GM18511 (cell line): Measurements from ENCODE around the gene UBE2K.
"Not testable (repeated sequence)": the region's sequence is repeated elsewhere in the genome, so short reads cannot be mapped to it uniquely, and the experiment has no call there.

Experiments
- ATAC-seq: cut with Tn5 transposase; IDR thresholded peaks from one replicate; pipeline ENCODE4 v1.9.1; 2021; ENCODE audit warnings: mild to moderate bottlenecking, moderate library complexity; ENCODE audit not compliant: unreplicated experiment

Gene UBE2K

DNA sequence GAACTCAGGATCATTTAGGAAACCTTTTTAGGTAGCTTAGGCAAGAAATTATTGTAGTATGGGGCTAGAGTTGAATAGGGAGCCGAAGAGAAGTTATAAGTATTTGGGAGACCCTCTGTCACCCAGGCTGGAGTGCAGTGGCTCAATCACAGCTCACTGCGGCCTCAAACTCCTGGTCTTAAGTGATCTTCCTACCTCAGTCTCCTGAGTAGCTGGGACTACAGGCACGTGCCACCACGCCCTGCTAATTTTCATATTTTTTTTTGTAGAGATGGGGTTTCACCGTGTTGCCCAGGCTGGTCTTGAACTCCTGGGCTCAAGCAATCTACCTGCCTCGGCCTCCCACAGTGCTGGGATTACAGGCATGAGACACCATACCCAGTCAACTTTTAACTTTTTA, 23.3 kb downstream of the UBE2K start:
- not testable (repeated sequence) for ATAC-seq

DNA sequence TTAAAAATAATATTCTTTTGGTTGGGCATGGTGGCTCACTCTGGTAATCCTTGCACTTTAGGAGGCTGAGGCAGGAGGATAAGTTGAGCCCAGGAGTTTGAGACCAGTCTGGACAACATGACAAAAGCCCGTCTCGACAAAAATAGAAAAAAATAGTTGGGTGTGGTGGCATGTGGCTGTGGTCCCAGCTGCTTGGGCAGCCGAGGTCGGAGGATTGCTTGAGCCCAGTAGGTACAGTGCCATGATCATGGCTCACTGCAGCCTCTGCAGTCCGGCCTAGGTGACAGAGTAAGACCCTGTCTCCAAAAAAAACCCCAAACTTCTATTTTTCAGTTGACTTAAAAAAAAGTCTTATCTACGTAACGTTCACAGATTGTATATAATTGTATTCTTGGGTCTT, 23.9 kb downstream of the UBE2K start:
- ATAC-seq, result no peak

DNA sequence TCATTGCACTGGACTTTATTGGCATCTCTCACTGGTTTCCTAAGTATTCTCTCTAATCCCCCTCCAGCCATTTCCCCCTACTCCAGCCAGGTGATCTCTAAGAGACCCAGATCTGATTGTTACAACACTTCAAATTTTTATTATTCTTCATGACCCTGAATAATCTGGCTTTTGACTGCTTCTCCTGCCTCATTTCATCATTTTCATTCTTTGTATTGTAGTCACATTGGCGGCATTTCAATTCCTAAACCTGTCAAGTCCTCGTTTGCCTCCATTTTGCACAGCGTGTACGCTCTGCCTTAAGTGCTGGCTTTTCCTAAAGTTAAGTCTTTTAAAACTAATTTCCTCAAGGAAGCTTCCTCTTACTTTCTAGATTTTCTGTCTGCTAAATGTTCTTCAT, 31.6 kb downstream of the UBE2K start:
- ATAC-seq, result no peak

- no peak for ATAC-seq
Observed at GRCh38 chr4:39730072-39730471, 32.1 kb downstream of the UBE2K start.

DNA sequence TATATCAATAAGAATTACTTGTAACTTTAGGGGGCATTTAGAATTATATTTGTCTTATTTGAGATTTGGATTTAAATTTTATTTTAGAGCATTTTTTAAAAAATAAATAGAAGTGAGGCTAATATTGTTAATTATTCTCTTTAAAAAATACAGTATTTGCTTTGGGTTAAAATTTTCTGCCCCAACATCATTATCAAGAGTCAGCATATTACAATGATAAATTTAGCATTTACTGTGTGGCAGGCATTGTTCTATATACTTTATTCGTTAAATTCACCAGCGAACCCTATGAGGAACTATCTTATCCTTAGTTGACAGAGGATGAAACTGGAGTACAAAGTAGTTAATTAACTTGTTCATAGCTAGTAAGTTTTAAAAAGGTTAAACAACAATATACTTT, 34.0 kb downstream of the UBE2K start:
- ATAC-seq, result no peak

- no peak for ATAC-seq
Observed at GRCh38 chr4:39732728-39733127, 34.8 kb downstream of the UBE2K start.

GRCh38 chr4:39739591-39739990, 41.7 kb downstream of the UBE2K start:
- ATAC-seq, result not testable (repeated sequence)

DNA sequence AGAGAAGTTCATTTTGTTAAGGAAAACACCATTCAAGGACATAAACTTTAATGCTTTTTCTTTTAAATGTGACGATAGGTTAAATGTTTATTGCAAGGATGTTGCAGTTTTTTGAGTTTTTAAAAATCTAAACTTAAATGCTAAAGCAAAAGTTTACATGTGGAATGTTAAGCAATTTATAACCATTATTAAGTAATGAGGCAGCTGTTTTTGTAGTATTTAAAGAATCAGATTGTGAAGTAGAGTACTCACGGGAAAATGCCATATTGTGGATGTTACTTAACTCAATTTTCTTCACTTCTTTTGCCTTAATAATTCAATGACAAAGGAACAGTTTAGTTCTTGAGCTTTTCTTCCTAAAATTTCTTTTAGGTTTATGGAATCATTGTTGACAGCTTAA, 43.5 kb downstream of the UBE2K start:
- no peak for ATAC-seq

- no peak for ATAC-seq
Observed at GRCh38 chr4:39745920-39746319, 48.0 kb downstream of the UBE2K start.

- no peak for ATAC-seq
Observed at GRCh38 chr4:39750216-39750615, 52.3 kb downstream of the UBE2K start.

DNA sequence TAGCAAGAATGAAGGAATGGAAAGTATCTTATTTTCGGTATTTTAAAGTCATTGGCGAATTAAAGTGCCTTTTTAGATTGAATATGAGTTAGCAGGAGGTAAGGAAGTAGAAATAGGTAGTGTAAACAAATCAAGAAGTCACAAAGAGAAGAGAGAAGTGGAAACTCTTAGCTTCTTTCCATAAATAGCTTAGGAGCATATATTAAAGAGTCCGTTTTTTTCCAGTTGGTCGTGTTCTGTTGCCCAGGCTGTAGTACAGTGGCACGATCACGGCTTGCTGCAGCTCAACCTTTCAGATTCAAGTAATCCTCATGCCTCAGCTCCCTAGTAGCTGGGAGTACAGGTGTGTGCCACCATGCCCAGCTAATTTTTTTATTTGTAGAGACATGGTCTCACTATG, 56.4 kb downstream of the UBE2K start:
- ATAC-seq, result peak; percentile 59

- no peak for ATAC-seq
Observed at GRCh38 chr4:39756159-39756558, 58.2 kb downstream of the UBE2K start.

GRCh38 chr4:39758176-39758575, 60.2 kb downstream of the UBE2K start:
- ATAC-seq, result no peak

- no peak for ATAC-seq
Observed at GRCh38 chr4:39759569-39759968, 61.6 kb downstream of the UBE2K start.

- ATAC-seq, result no peak
Observed at GRCh38 chr4:39761005-39761667, 63.2 kb downstream of the UBE2K start.

GRCh38 chr4:39763714-39764572, 66.0 kb downstream of the UBE2K start:
- peak; percentile 84 for ATAC-seq

DNA sequence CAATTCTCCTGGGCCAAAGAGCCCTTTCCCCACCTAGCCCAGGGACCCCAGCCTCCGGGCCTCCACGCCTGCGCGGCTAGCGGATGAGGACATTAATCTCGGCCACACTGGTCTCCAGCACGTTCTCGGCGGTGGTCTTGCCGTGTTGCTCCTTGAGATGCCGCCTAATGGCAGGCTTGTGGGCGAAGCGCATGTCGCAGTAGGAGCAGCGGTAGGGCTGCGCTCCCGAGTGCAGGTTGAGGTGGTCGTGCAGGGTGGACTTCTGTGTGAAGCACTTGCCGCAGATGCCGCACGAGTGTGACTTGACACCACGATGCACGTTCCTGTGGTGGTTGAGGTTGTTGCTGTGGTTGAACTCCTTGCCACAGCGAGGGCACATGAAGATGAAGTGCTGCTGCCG, 72.1 kb downstream of the UBE2K start:
- ATAC-seq, result no peak

DNA sequence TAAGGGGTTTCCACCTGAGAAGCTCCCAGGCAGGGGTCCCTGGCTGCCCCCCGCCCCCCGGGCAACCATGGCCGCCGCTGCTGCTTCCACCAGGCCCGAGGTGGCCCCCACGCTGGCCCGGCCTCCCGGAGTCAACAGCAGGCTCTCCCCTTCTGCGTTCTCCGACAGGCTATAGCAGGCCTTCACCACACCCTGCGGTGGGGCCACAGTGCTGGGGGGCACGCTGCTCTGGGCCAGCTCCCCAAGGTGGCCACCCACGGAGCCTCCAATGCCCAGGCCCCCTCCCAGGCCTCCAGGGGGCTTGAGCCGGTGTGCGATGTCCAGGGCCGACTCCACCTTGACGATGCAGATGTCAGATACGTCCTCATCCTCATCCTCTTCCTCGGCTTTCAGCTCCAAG, 72.5 kb downstream of the UBE2K start:
- no peak for ATAC-seq

- no peak for ATAC-seq
Observed at GRCh38 chr4:39770969-39771724, 73.2 kb downstream of the UBE2K start.

DNA sequence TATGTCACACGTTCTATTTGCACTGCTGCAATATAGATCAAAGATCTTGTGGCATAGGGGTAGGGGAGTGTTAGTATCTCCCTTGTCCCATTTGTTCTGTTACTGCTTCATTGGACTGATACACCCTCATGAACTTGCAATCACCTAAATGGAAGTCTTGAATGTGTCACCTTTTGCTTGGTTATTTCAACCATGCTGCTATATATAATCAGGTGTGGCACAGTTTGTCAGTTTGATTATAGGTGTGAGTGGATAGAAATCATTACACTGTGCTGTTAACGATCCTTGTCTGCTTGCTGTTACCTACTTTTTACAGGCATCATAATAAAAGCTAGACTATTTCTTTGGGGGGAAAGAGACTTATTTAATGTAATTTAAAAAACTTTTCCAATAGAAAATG, 84.1 kb downstream of the UBE2K start:
- ATAC-seq, result not testable (repeated sequence)

- no peak for ATAC-seq
Observed at GRCh38 chr4:39785083-39785482, 87.1 kb downstream of the UBE2K start.

DNA sequence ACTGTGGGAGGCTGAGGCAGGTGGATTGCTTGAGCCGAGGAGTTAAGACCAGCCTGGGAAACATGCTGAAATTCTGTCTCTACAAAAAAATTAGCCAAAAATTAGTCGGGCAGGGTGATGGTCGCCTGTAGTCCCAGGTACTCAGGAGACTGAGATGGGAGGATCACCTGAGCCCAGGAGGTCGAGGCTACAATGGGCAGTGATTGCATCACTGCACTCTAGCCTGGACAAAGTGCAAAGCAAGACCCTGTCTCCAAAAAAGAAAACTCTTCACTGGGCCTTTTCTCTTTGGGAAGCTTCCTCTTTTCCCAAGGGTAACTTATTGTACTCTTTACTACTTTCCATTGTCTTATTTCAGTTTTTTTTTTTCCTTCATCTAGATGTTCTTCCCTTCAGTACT, 88.9 kb downstream of the UBE2K start:
- ATAC-seq, result no peak
